Activated CD4-positive, alpha-beta T cell treated with anti-CD3 and anti-CD28 coated beads, Interleukin-2, amount 10 ng/mL, durations not matched to agents 7 days and 5 days (primary cell): ENCODE results near the gene ZNF275. TPM values are rescaled to one million over a fixed set of nuclear protein-coding genes. Genes with fewer than 3 reads are reported as not detected.

ENCODE experiments used
- CTCF ChIA-PET: fragments of 350-600 bp; sonication (Branson Sonifier 250); formaldehyde crosslinking; loops from one replicate; lab custom pipeline; 2021; ENCODE audit warnings: antibody characterized with exemption; lab: Charles Lee
- POLR2A ChIA-PET: fragments of 350-600 bp; sonication (Branson Sonifier 250); formaldehyde crosslinking; loops from one replicate; lab custom pipeline; 2021; ENCODE audit warnings: antibody characterized with exemption; lab: Charles Lee
- DNase-seq: peaks from one replicate; pipeline ENCODE4 v3.0.0-alpha.2; 2020
- H3K27ac Mint-ChIP-seq: one replicate; pipeline ENCODE4 v1.8.0; 2021; ENCODE audit warnings: mild to moderate bottlenecking, moderate library complexity, mixed read lengths
- H3K27me3 Mint-ChIP-seq: one replicate; pipeline ENCODE4 v1.8.0; 2021; ENCODE audit warnings: mixed read lengths
- H3K36me3 Mint-ChIP-seq: one replicate; pipeline ENCODE4 v1.8.0; 2021; ENCODE audit warnings: low read depth, mixed read lengths
- H3K4me1 Mint-ChIP-seq: one replicate; pipeline ENCODE4 v1.8.0; 2021; ENCODE audit warnings: mixed read lengths
- H3K4me3 Mint-ChIP-seq: one replicate; pipeline ENCODE4 v1.8.0; 2021; ENCODE audit warnings: mild to moderate bottlenecking, moderate library complexity, mixed read lengths
- H3K9me3 Mint-ChIP-seq: one replicate; pipeline ENCODE4 v1.8.0; 2021; ENCODE audit warnings: mixed read lengths
- total RNA-seq, 2 experiments: library from RNA; stranded (reverse); gene quantifications; one replicate each; pipeline ENCODE4 v1.2.3, GENCODE V29; 2021

Gene ZNF275
- total RNA-seq, 2 experiments from 2014 or later = 17.4 to 20.2 TPM

DNA sequence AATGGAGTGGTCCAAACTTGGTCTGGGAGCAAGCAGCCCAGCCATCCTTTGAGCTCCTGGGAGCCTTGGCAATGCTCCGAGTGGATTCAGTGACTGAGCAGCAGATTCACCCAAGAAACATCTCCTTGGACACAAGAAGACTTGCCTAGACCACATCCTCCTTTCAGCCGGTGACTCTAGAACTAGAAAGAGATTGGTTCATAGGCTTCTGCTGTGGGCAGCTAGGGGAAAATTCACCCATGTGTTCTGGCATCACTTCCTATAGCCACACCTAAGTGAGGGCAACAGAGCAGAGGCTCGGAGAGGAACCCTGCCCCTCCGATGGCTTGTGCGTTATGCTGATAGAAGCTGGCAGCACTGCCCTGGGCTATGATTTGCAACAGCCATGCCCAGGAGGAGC lies 16.0 kb downstream of the ZNF275 start:
- H3K9me3 Mint-ChIP-seq = no peaks in the 10 kb centered on the region
- POLR2A ChIA-PET = no interaction called here
- CTCF ChIA-PET = interaction anchor here (1.9 kb wide), 1 partner anchor 11 kb away, joined by 4 read pairs; no protein-coding TSS in a partner anchor
- DNase-seq = no peak
- H3K27ac Mint-ChIP-seq = no peak overlapping the region
- H3K27me3 Mint-ChIP-seq = no peaks in the 10 kb centered on the region
- no peak overlapping the region for H3K4me3 Mint-ChIP-seq
- H3K36me3 Mint-ChIP-seq = peaks cover 32% of the 10 kb centered on the region
- H3K4me1 Mint-ChIP-seq = peaks cover 3% of the 10 kb centered on the region

DNA sequence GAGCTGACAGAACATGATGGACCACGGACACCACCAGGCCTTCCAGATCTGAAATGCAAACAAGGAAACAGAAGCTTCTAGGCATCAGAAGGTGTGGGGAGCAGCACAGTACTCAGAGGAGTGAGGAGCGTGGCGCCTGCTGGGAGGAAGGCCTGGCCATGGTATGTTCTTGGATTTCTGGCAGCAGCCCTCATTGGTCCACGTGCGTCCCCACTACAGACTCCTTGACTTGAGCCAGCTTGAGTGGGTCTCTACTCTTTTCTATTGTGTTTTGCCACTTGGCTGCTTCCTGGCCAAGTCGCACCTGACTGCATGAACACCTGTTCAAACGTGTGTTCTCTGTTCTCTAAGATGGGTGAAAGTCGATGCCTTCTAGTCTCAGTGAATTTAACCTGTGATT lies 18.0 kb downstream of the ZNF275 start:
- ChIA-PET CTCF (interaction anchor here (0.7 kb wide), 3 partner anchors 10 to 410 kb away, joined by 3 to 4 read pairs (median 4); no protein-coding TSS in a partner anchor), POLR2A (no interaction called here)
- Mint-ChIP-seq H3K4me3 (no peak overlapping the region), H3K9me3 (no peaks in the 10 kb centered on the region), H3K27me3 (no peaks in the 10 kb centered on the region), H3K27ac (peak overlapping the region; percentile 25), H3K4me1 (peaks cover 2% of the 10 kb centered on the region), H3K36me3 (peaks cover 23% of the 10 kb centered on the region)
- no peak for DNase-seq

DNA sequence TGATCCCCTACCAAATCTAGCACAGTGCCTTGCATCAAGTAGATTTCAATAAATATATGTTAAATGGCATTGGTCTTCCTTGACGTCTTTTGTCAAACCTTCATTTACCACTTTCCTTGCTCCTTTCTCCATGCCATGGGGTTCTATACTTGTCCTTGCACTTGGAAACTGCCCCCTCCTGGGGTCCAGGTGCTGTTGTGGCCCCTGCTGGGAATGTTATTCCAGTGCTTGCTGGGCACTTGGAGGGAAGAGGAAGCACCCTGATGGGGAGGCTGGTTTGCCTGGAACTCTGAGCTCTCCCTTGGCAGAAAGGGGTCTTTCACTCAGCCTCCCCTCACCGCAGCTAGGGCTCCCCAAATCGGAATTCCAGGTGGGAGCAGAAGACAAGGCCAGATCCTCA lies 18.9 kb downstream of the ZNF275 start:
- Mint-ChIP-seq H3K36me3 (peaks cover 25% of the 10 kb centered on the region), H3K27me3 (no peaks in the 10 kb centered on the region), H3K4me1 (peaks cover 2% of the 10 kb centered on the region), H3K9me3 (peaks cover 4% of the 10 kb centered on the region), H3K27ac (no peak overlapping the region), H3K4me3 (no peak overlapping the region)
- DNase-seq = no peak
- POLR2A ChIA-PET = no interaction called here
- CTCF ChIA-PET = no interaction called here

DNA sequence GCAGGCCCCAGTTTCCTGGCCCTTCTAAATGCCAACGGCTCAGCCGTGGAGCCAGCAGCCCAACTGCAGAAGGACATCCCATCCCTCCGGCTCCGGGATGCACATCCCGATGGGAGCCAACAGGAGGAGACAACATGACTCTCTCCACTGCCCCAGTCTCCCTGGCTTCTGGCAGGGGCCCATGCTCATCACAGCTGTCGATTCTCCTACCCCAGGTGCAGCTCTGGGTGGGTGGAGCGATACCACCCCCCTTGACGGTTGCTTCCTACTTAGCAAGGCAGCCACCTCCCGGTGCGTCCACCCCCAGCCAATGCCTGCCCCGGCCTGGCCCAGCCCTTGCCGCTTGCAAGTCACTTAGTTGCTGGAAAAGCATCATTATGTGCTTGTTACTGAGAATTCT lies 19.5 kb downstream of the ZNF275 start:
- CTCF ChIA-PET = no interaction called here
- Mint-ChIP-seq H3K27me3 (no peaks in the 10 kb centered on the region), H3K4me1 (peaks cover 2% of the 10 kb centered on the region), H3K4me3 (no peak overlapping the region), H3K36me3 (peaks cover 25% of the 10 kb centered on the region), H3K27ac (no peak overlapping the region), H3K9me3 (peaks cover 4% of the 10 kb centered on the region)
- POLR2A ChIA-PET = no interaction called here
- no peak for DNase-seq

DNA sequence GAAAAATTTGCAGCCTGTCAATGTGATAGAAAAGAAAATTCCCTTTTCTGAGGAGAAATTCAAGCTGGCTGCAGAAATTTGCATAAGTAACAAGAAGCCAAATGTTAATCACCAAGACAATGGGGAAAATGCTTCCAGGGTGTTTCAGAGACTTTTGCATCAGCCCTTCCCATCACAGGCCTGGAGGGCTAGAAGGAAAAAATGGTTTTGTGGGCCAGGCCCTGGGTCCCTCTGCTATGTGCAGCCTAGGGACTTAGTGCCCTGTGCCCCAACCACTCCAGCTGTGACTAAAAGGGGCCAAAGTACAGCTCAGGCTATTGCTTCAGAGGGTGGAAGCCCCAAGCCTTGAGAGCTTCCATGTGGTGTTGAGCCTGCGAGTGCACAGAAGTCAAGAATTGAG lies 23.9 kb downstream of the ZNF275 start:
- Mint-ChIP-seq H3K27ac (no peak overlapping the region), H3K4me3 (no peak overlapping the region), H3K36me3 (peaks cover 7% of the 10 kb centered on the region), H3K9me3 (peaks cover 4% of the 10 kb centered on the region), H3K4me1 (no peaks in the 10 kb centered on the region), H3K27me3 (peaks cover 1% of the 10 kb centered on the region)
- no peak for DNase-seq
- ChIA-PET POLR2A (no interaction called here), CTCF (interaction anchor here (1.1 kb wide), 1 partner anchor 20 kb away, joined by 3 read pairs; no protein-coding TSS in a partner anchor)

DNA sequence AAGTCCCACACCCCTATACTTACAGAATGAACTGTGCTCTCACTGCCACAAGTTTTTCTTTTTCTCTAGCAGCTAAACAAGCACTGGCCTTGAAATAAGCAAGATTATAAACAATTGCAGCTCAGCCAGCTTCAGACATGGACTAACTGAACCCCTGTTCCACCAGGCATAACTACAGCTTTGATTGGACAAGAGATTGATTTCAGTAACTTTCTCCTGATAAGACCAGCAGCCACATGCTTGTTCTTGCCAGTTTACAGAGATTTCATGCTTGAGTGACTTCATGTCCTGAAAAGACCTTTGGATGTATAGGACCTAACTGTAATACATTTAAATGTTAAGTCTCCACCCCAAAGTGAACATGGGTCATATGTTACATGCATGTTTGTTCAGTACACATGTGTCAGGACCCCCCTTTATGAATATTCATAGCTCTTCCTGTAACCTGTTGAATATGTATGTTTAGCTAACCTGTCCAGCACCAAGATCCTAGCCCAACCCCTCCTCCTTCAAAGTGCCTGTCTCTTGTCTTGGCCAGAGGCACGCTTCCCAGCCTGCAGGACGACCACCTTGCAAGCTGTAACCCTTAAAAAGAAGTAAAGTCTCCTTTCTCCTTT lies 27.9 kb downstream of the ZNF275 start:
- Mint-ChIP-seq H3K4me1 (peaks cover 6% of the 10 kb centered on the region), H3K9me3 (peaks cover 4% of the 10 kb centered on the region), H3K27me3 (peaks cover 1% of the 10 kb centered on the region), H3K36me3 (peaks cover 5% of the 10 kb centered on the region), H3K4me3 (no peak overlapping the region), H3K27ac (no peak overlapping the region)
- DNase-seq = no peak
- CTCF ChIA-PET = interaction anchor here (1.3 kb wide), 1 partner anchor 14 kb away, joined by 3 read pairs; no protein-coding TSS in a partner anchor
- POLR2A ChIA-PET = no interaction called here

DNA sequence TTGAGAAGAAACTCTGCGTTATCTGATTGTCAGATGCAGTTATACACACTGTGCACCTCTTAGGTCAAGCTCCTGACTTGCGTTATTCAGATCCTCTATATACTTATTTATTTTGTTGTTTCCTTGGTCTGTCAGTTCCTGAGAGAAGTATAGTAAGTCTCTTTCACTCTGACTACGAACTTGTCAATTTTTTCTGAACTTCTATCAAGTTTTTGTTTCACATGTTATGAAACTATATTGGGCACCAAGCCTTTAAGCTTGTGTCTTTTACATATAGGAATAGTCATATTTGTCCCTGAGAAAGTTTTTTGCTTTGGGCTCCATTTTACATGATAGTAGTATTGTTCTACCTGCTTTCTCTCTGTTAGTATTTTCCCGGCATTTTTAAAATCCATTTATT lies 31.7 kb downstream of the ZNF275 start:
- CTCF ChIA-PET = no interaction called here
- no peaks in the 10 kb centered on the region for H3K9me3 Mint-ChIP-seq
- H3K27me3 Mint-ChIP-seq = peaks cover 1% of the 10 kb centered on the region
- DNase-seq = no peak
- no peak overlapping the region for H3K4me3 Mint-ChIP-seq
- POLR2A ChIA-PET = no interaction called here
- H3K4me1 Mint-ChIP-seq = peaks cover 9% of the 10 kb centered on the region
- peaks cover 1% of the 10 kb centered on the region for H3K36me3 Mint-ChIP-seq
- H3K27ac Mint-ChIP-seq = no peak overlapping the region

DNA sequence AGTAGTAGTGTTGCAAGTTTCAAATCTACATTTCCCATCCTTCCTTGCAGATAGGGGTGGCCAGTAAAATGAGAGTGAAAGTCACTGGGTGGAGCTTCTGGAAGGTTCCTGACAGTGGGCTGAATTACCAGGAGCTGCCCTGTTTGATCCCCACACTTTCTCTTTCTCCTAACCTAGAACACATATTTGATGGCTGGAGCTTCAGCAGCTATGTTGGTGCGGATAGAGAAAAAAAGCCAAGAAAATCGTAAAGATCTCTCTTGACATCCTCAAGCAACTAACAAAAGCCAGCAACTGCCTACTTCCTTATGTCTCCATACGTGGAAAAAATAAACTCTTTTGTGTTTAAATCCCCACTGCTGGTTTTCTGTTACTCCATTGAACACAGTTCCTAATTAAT lies 32.2 kb downstream of the ZNF275 start:
- H3K27ac Mint-ChIP-seq = no peak overlapping the region
- H3K4me1 Mint-ChIP-seq = peaks cover 12% of the 10 kb centered on the region
- POLR2A ChIA-PET = no interaction called here
- CTCF ChIA-PET = no interaction called here
- H3K27me3 Mint-ChIP-seq = peaks cover 1% of the 10 kb centered on the region
- no peaks in the 10 kb centered on the region for H3K36me3 Mint-ChIP-seq
- no peaks in the 10 kb centered on the region for H3K9me3 Mint-ChIP-seq
- no peak overlapping the region for H3K4me3 Mint-ChIP-seq
- DNase-seq = no peak

DNA sequence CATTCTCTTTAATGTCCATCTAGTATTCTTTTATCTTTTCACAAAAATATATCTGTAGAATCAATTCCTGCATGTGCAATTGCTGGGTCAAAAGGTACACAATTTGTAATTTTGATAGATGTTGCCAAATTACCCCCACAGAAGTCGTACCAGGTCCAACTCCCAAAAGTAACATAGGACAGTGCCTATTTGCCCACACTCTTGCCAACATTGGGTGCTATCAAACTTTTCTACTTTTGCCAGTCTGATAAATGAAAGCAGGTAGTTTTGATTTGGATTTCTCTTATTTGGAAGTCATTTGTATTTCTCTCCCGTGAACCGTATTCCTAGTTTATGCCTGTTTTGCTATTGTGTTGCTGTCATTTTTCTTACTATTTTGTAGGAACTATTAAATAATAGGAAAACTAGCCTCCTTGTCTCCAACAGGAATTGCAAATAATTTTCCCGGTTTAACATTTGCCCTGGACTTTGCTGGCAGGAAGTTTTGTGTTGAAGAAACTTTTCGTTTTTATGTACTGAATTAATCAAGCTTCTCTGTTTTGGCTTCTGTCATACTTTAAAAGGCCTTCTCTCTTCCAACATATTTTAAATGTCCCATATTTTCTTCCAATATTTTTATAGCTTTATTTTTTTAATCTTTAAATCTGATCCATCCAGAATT lies 33.1 kb downstream of the ZNF275 start:
- no peak overlapping the region for H3K4me3 Mint-ChIP-seq
- H3K36me3 Mint-ChIP-seq = no peaks in the 10 kb centered on the region
- CTCF ChIA-PET = no interaction called here
- POLR2A ChIA-PET = no interaction called here
- no peak overlapping the region for H3K27ac Mint-ChIP-seq
- H3K9me3 Mint-ChIP-seq = no peaks in the 10 kb centered on the region
- H3K4me1 Mint-ChIP-seq = peaks cover 12% of the 10 kb centered on the region
- peaks cover under 1% of the 10 kb centered on the region for H3K27me3 Mint-ChIP-seq
- no peak for DNase-seq

DNA sequence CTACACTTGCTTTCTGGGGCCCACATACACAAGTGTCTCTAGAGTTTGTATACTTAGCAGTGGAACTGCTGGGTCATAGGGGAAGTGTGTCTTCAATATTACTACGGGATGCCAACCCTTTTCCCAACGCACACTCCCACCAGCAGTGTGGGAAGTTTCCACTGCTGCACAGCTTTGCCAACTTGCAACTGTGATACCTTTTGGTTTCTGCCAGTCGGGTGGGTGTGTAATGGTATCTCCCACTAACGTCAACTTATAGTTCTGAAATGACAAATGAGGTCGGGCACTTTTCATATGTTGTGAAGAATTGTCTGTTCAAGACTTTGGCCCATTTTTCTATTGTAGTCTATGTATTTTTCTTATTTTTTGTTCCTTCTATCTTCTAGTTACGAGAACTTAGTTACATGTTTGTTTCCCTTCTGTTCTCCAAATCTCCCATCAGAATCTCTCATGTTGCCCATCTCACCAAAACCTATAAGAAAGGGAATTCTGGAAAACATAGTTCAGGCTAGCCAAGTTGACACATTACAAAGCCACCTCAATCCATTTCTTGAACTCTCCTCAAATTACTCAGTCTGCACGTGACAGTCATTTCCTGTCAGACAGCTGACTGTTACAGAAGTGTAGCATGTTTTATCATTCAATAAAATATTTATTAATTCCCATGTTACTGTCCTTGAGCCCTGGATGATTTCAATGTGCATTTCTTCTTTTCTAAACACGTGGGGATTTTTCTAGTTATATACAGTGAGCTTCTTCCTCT lies 36.5 kb downstream of the ZNF275 start:
- Mint-ChIP-seq H3K4me1 (peaks cover 12% of the 10 kb centered on the region), H3K27ac (no peak overlapping the region), H3K36me3 (no peaks in the 10 kb centered on the region), H3K27me3 (peaks cover 2% of the 10 kb centered on the region), H3K4me3 (no peak overlapping the region), H3K9me3 (no peaks in the 10 kb centered on the region)
- CTCF ChIA-PET = interaction anchor here (1.3 kb wide), 1 partner anchor 10 kb away, joined by 5 read pairs; no protein-coding TSS in a partner anchor
- no peak for DNase-seq
- POLR2A ChIA-PET = no interaction called here

DNA sequence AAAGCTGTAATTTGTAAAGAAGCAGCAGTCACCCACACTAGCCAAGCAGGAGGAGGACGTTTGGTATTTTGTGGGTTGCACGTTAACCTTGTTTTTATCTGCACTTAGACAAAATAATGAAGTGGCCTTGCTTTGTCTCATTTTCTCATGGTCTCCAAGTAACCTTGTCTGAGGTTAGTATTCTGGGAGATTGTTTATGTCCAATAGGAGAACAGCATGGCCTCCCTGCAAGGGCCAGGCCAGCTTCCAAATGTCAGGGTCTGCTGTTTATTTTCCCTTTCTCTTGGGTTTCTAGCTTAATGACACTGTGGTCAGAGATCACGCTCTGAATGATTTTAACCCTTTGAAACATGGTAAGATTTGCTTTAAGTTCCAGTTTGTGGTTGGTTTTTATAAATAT lies 37.3 kb downstream of the ZNF275 start:
- Mint-ChIP-seq H3K4me1 (peaks cover 7% of the 10 kb centered on the region), H3K27me3 (peaks cover 2% of the 10 kb centered on the region), H3K36me3 (no peaks in the 10 kb centered on the region), H3K27ac (no peak overlapping the region), H3K4me3 (no peak overlapping the region), H3K9me3 (no peaks in the 10 kb centered on the region)
- no peak for DNase-seq
- ChIA-PET POLR2A (no interaction called here), CTCF (interaction anchor here (1.3 kb wide), 1 partner anchor 9 kb away, joined by 5 read pairs; no protein-coding TSS in a partner anchor)

DNA sequence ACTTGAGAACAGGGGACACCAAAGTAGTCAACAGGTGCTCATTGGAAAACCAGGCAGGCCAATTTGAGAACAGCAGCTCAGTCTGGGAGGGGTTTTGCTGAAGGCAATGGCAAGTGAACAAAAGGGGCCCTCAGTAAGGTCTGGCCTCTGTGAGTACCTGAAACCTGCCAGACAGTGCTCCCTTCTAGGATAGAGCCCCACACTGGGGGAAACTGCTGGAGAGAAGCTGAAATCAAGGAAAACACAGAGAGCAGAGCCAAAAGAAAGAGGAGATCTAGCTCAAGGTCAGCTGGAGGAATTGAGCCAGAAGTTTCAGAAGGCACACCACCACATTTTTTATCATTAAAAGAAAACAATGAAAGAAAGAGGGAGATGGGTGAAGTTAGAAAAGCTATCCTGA lies 39.0 kb downstream of the ZNF275 start:
- CTCF ChIA-PET = no interaction called here
- Mint-ChIP-seq H3K4me3 (no peak overlapping the region), H3K36me3 (no peaks in the 10 kb centered on the region)

DNA sequence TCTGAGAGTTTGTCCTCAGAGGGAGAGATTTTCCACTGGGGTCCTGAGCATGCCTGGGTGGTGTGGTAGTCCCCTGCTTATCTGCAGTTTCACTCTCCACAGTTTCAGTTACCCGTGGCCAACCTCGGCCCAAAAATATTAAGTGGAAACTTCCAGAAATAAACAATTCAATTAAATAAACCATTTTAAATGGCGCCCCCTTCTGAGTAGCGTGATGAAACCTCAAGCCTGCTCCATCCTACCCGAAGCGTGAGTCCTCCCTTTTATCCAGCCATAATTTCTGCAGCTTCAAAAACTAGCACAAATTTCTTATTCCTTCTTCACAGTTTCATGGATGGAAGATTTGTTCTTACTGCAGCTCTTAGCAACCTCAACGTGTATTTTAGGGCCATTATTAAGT lies 40.5 kb downstream of the ZNF275 start:
- Mint-ChIP-seq H3K9me3 (no peaks in the 10 kb centered on the region), H3K27ac (no peak overlapping the region), H3K4me3 (no peak overlapping the region), H3K36me3 (no peaks in the 10 kb centered on the region), H3K27me3 (peaks cover 2% of the 10 kb centered on the region), H3K4me1 (peaks cover 7% of the 10 kb centered on the region)
- ChIA-PET POLR2A (no interaction called here), CTCF (no interaction called here)
- DNase-seq = no peak

More for the DNA sequence above, 39.0 kb downstream of the ZNF275 start:
- POLR2A ChIA-PET = no interaction called here
- Mint-ChIP-seq H3K4me1 (peaks cover 7% of the 10 kb centered on the region), H3K27ac (no peak overlapping the region), H3K27me3 (peaks cover 2% of the 10 kb centered on the region), H3K9me3 (no peaks in the 10 kb centered on the region)
- no peak for DNase-seq
